Measurements from ENCODE around the gene IFT81. TPM values are rescaled to one million over a fixed set of nuclear protein-coding genes. Genes with fewer than 3 reads are reported as not detected.
A peak's percentile ranks its signal among the peaks of the same experiment; 100 is the strongest.

Gene IFT81
- total and polyA plus RNA-seq, 2 of the 13 experiments (the other 11 are each of a cell fraction or from before 2014, with no cell fraction given): 4.2 to 13.0 TPM

DNA sequence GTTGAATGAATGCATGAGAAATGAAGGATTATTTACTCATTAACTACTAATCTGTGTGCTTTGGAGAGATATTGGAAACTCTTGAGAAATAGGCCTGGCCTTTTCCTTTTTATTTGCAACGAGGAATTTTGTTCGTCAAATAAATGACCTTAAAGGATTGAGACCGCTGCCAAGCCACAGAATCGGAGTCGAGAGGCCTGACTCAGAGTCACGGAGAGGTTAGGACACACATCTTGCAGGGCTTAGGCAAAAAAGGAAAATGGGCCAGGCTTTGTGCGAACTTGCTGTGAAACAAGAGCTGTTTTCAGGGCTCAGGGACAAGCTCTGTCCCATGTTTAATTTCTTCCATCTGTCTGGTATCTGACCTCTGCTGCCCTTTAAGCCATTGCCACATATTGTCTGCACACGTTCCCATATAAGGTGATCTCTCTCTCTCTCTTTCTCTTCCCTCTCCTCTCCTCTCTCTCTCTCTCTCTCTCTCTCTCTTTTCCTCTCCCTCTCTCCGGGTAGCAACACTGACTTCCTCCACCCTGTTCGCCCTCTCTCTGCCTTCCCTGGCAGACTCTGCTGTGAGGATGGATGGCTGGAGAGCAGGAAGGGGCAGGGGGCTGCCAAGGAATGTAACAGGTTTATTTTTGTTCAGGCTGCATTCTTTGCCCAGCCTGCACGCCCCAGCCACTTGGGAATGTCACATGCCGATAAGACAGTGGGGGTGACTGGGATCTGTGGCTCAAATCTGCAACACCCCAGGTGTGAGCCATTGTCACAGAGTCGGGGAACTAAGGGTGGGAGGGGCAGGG lies 14.9 kb upstream of the IFT81 start (continued):
- 0 out of 2 replicates have a peak, but pooled peaks have one; percentile 35 for TF ChIP-seq AFF4 (CRISPR knock-in tag; IDR thresholded peaks at IDR 0.05)
- no peak for TF ChIP-seq EZH2 (conservative IDR thresholded peaks at IDR 0.05; ENCODE audit: low read depth, low read length)
- peak; percentile 12; the same call in 1 of the 2 replicates for TF ChIP-seq GFI1 (CRISPR knock-in tag; IDR thresholded peaks at IDR 0.05; ENCODE audit: borderline replicate concordance)
- TF ChIP-seq, protein P1, sequence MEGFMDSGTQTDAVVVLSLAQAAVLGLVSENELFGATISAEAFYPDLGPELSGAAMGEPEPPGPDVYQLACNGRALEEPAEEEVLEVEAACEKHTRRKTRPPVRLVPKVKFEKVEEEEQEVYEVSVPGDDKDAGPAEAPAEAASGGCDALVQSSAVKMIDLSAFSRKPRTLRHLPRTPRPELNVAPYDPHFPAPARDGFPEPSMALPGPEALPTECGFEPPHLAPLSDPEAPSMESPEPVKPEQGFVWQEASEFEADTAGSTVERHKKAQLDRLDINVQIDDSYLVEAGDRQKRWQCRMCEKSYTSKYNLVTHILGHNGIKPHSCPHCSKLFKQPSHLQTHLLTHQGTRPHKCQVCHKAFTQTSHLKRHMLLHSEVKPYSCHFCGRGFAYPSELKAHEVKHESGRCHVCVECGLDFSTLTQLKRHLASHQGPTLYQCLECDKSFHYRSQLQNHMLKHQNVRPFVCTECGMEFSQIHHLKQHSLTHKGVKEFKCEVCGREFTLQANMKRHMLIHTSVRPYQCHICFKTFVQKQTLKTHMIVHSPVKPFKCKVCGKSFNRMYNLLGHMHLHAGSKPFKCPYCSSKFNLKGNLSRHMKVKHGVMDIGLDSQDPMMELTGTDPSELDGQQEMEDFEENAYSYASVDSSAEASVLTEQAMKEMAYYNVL (CRISPR knock-in tag; IDR thresholded peaks at IDR 0.05; ENCODE audit: borderline replicate concordance): peak; percentile 100
- TF ChIP-seq LCORL (IDR thresholded peaks at IDR 0.05): peak; percentile 77
- TF ChIP-seq LCORL (CRISPR knock-in tag; IDR thresholded peaks at IDR 0.05): peak; percentile 59
- peak; percentile 26 for TF ChIP-seq PRDM10 (CRISPR knock-in tag; IDR thresholded peaks at IDR 0.05; ENCODE audit: low read depth)
- TF ChIP-seq SOX13 (IDR thresholded peaks at IDR 0.05): peak; percentile 59; the same call in 1 of the 2 replicates
- peak in 1 of 2 experiments; percentile 70; a peak in 2 of 4 replicates for TF ChIP-seq SOX13 (CRISPR knock-in tag; conservative IDR thresholded peaks at IDR 0.05 in 1 of 2, IDR thresholded peaks at IDR 0.05 in 1 of 2)
- TF ChIP-seq PRMT3 (CRISPR knock-in tag; IDR thresholded peaks at IDR 0.05; ENCODE audit: borderline replicate concordance, low read depth): no peak
- 0 out of 2 replicates have a peak, but pooled peaks have one; percentile 17 for TF ChIP-seq ZNF782 (CRISPR knock-in tag; IDR thresholded peaks at IDR 0.05; ENCODE audit: borderline replicate concordance)
- no peak for TF ChIP-seq ETS1 (CRISPR knock-in tag; IDR thresholded peaks at IDR 0.05)
- TF ChIP-seq ZNF598 (CRISPR knock-in tag; IDR thresholded peaks at IDR 0.05; ENCODE audit: borderline replicate concordance): peak; percentile 67; the same call in 1 of the 2 replicates
- TF ChIP-seq ZNF383 (CRISPR knock-in tag; IDR thresholded peaks at IDR 0.05; ENCODE audit: borderline replicate concordance): no peak
- TF ChIP-seq POLR2A (IDR thresholded peaks at IDR 0.05; ENCODE audit: insufficient read depth in 1 of 2, low read depth in 2 of 2, low read length in 2 of 2): peak; percentile 37 to 69; a peak in 3 of 4 replicates
- TF ChIP-seq IKZF1 (IDR thresholded peaks at IDR 0.05): no peak
- peak; percentile 77; the same call in 1 of the 2 replicates for TF ChIP-seq PHF21A (CRISPR knock-in tag; IDR thresholded peaks at IDR 0.05)
- no peak; the same call in 1 of the 2 replicates for TF ChIP-seq FOSL2 (CRISPR knock-in tag; IDR thresholded peaks at IDR 0.05)

Measured in HepG2 (cell line).